ENCODE measurements around the gene MTERF2.

Gene MTERF2

GRCh38 chr12:106986135-106986534, 811 bp downstream of the MTERF2 start:
- no peak for DNase-seq

- no peak for DNase-seq
These were observed 1.5 kb downstream of the MTERF2 start for GRCh38 chr12:106985479-106985878.

- no peak for DNase-seq
These were observed 2.3 kb downstream of the MTERF2 start for GRCh38 chr12:106984588-106985137.

- no peak for DNase-seq
These were observed 4.7 kb downstream of the MTERF2 start for GRCh38 chr12:106982229-106982628.

GRCh38 chr12:106981788-106982187, 5.2 kb downstream of the MTERF2 start:
- DNase-seq: no peak

GRCh38 chr12:106980944-106981343, 6.0 kb downstream of the MTERF2 start:
- no peak for DNase-seq

GRCh38 chr12:106978035-106978800, 8.7 kb downstream of the MTERF2 start:
- DNase-seq: no peak

GRCh38 chr12:106976668-106977067, 10.3 kb downstream of the MTERF2 start:
- DNase-seq: no peak

GRCh38 chr12:106975993-106976658, 10.8 kb downstream of the MTERF2 start:
- DNase-seq: no peak

- no peak for DNase-seq
These were observed 11.8 kb downstream of the MTERF2 start for GRCh38 chr12:106975098-106975497.

- DNase-seq: no peak
These were observed 12.4 kb downstream of the MTERF2 start for GRCh38 chr12:106974511-106974910.

GRCh38 chr12:106973545-106973944, 13.4 kb downstream of the MTERF2 start:
- DNase-seq: no peak

GRCh38 chr12:106971065-106971464, 15.9 kb downstream of the MTERF2 start:
- no peak for DNase-seq

GRCh38 chr12:106964526-106964925, 22.4 kb downstream of the MTERF2 start:
- no peak for DNase-seq

GRCh38 chr12:106962286-106962685, 24.7 kb downstream of the MTERF2 start:
- DNase-seq: no peak

GRCh38 chr12:106960443-106960842, 26.5 kb downstream of the MTERF2 start:
- no peak for DNase-seq

- DNase-seq: no peak
These were observed 29.4 kb downstream of the MTERF2 start for GRCh38 chr12:106957583-106957982.

GRCh38 chr12:106956048-106956578, 30.8 kb downstream of the MTERF2 start:
- peak; percentile 58 for DNase-seq

- peak; percentile 92 for DNase-seq
These were observed 31.4 kb downstream of the MTERF2 start, which contains the start of gene TMEM263 for GRCh38 chr12:106955377-106956047. Gene TMEM263, plus strand, starts transcription at chr12:106955907. Its CDS starts 11,210 bp downstream, at chr12:106967117.

GRCh38 chr12:106954462-106955376, 32.2 kb downstream of the MTERF2 start:
- DNase-seq: peak; percentile 23

- DNase-seq: no peak
These were observed 33.3 kb downstream of the MTERF2 start for GRCh38 chr12:106953352-106954250.

Data from effector CD8-positive, alpha-beta T cell (primary cell).